Neural cell (in vitro differentiated cells): ENCODE data around the gene LARGE1.

Source experiments
- CTCF ChIP-seq: fragments of 450-650 bp; IDR thresholded peaks from 2 replicates; pipeline ENCODE4 v1.5.1; 2014; ENCODE audit warnings: antibody characterized with exemption, mild to moderate bottlenecking, moderate library complexity; ENCODE audit not compliant: poor library complexity, severe bottlenecking
- EP300 ChIP-seq: fragments of 450-650 bp; conservative IDR thresholded peaks from 2 replicates; pipeline ENCODE4 v1.6.1; 2014; ENCODE audit warnings: antibody characterized with exemption, mild to moderate bottlenecking, moderate library complexity; ENCODE audit not compliant: poor library complexity, severe bottlenecking
- REST ChIP-seq: IDR thresholded peaks from 2 replicates; pipeline ENCODE4 v1.6.1; 2012; ENCODE audit warnings: borderline replicate concordance
- TAF1 ChIP-seq: IDR thresholded peaks from 2 replicates; pipeline ENCODE4 v1.6.1; 2012; ENCODE audit warnings: low read depth

- TF ChIP-seq CTCF (no peak), REST (no peak), EP300 (no peak), TAF1 (no peak)
Measured at GRCh38 chr22:33728847-33729246, 191.4 kb downstream of the LARGE1 start.
